ENCODE data around the gene EGLN2.

DNA sequence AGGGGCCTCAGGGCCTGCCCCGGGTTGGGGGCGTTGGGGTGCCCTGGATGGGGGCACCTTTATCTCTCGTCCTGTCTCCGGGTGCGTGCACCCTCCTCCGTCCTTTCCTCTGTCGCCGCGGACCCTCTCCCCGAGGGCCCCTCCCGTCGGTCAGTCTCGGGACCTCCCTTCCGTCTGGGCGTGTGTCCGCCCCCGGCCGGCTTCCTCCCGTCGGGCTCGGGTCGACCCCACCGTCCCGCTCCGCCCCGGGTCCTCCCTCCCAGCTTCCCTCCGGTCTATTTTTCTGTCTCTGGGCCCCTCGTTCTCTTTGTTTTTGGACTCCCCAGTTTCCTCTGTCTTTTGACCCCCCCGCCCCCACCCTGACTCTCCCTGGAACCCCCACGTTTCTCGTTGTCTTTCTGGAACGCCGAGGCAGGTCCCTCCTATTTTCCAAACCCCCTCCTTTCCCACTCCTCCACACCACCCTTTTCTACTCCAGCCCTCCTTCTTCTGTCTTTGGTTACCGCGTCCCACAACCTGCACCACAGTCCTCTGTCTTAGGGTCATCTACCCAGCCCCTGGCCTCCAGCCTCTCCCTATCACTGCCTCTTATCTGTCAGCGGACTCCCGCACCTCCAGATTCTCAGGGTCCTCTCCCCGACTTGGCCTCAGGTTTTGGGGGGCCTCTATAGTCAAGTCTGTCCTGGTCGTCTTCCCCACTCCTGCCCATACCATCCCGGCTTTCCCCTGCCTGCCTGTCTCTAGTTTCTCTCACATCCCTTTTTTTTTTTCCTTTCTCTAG, 757 bp downstream of the EGLN2 start:
- TF ChIP-seq NCOA4 (IDR thresholded peaks at IDR 0.05; ENCODE audit: partially characterized antibody) (no peak), ELF4 (CRISPR knock-in tag; IDR thresholded peaks at IDR 0.05) (no peak), GABPB2 (CRISPR knock-in tag; conservative IDR thresholded peaks at IDR 0.05) (no peak), POLR2AphosphoS2 (IDR thresholded peaks at IDR 0.05; ENCODE audit: low read length) (no peak), EHMT2 (IDR thresholded peaks at IDR 0.05) (no peak), SRF (CRISPR knock-in tag; IDR thresholded peaks at IDR 0.05) (no peak)
- TF ChIP-seq, protein P1, sequence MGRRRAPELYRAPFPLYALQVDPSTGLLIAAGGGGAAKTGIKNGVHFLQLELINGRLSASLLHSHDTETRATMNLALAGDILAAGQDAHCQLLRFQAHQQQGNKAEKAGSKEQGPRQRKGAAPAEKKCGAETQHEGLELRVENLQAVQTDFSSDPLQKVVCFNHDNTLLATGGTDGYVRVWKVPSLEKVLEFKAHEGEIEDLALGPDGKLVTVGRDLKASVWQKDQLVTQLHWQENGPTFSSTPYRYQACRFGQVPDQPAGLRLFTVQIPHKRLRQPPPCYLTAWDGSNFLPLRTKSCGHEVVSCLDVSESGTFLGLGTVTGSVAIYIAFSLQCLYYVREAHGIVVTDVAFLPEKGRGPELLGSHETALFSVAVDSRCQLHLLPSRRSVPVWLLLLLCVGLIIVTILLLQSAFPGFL (CRISPR knock-in tag; IDR thresholded peaks at IDR 0.05), result no peak
- TF ChIP-seq, protein P2, sequence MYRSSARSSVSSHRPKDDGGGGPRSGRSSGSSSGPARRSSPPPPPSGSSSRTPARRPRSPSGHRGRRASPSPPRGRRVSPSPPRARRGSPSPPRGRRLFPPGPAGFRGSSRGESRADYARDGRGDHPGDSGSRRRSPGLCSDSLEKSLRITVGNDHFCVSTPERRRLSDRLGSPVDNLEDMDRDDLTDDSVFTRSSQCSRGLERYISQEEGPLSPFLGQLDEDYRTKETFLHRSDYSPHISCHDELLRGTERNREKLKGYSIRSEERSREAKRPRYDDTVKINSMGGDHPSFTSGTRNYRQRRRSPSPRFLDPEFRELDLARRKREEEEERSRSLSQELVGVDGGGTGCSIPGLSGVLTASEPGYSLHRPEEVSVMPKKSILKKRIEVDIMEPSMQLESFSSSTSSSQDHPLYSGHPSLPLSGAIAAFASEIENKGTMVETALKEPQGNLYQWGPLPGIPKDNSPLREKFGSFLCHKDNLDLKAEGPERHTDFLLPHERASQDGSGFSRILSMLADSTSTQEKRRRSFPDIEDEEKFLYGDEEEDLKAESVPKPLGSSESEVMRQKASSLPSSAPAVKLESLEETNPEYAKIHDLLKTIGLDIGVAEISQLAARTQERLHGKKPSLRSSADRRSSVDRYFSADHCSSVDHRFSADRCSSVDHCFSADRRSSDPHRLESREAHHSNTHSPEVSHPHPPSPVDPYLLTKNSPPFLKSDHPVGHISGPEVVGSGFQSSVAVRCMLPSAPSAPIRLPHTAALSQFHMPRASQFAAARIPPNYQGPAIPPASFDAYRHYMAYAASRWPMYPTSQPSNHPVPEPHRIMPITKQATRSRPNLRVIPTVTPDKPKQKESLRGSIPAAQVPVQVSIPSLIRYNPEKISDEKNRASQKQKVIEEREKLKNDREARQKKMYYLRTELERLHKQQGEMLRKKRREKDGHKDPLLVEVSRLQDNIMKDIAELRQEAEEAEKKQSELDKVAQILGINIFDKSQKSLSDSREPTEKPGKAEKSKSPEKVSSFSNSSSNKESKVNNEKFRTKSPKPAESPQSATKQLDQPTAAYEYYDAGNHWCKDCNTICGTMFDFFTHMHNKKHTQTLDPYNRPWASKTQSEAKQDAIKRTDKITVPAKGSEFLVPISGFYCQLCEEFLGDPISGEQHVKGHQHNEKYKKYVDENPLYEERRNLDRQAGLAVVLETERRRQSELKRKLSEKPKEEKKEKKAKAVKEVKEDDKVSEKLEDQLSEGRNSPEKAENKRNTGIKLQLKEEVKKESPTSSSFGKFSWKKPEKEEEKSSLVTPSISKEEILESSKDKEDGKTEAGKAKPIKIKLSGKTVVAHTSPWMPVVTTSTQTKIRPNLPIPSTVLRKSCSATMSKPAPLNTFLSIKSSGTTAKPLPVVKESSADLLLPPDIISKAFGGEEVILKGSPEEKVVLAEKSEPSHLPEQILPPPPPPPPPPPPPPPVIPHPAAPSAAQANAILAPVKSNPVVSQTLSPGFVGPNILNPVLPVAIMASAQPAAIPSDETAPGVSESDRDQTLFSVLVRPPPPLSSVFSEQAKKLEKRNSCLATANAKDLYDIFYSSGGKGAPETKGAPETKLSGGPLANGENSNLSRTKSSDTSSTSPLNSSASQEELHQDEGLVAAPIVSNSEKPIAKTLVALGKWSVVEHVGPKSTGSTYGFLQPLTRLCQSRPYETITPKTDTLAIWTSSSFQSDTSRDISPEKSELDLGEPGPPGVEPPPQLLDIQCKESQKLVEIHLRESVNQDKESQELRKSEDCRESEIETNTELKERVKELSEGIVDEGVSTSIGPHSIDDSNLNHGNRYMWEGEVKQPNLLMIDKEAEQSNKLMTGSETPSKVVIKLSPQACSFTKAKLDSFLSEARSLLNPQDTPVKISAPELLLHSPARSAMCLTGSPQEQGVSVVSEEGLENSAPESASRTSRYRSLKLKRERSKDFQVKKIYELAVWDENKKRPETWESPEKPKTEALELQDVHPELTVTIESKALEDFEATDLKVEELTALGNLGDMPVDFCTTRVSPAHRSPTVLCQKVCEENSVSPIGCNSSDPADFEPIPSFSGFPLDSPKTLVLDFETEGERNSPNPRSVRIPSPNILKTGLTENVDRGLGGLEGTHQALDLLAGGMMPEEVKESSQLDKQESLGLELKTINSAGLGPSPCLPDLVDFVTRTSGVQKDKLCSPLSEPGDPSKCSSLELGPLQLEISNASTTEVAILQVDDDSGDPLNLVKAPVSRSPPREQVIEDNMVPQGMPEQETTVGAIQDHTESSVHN (IDR thresholded peaks at IDR 0.05; ENCODE audit: borderline replicate concordance in 1 of 2, low read depth in 1 of 2), result no peak

All from K562 (cell line).